KMS-11 (cell line): Measurements from ENCODE around the gene PRDM15.

Source experiments
- H2AFZ ChIP-seq: fragments of 200-600 bp; sonication (generic); 2 replicates; pipeline ENCODE4 v1.6.1; 2016; ENCODE audit warnings: antibody characterized with exemption, mixed run types, low read depth
- H3K27ac ChIP-seq: fragments of 200-600 bp; sonication (generic); 2 replicates; pipeline ENCODE4 v1.6.1; 2016; ENCODE audit warnings: mild to moderate bottlenecking, mixed run types
- H3K27me3 ChIP-seq: fragments of 200-600 bp; sonication (generic); 2 replicates; pipeline ENCODE4 v1.6.1; 2017; ENCODE audit warnings: mild to moderate bottlenecking, low read depth, mixed run types, moderate library complexity; ENCODE audit not compliant: insufficient read depth
- H3K36me3 ChIP-seq: fragments of 200-600 bp; sonication (generic); 2 replicates; pipeline ENCODE4 v1.6.1; 2017; ENCODE audit warnings: mild to moderate bottlenecking, mixed run types; ENCODE audit not compliant: insufficient read depth
- H3K4me1 ChIP-seq: fragments of 200-600 bp; sonication (generic); 2 replicates; pipeline ENCODE4 v1.6.1; 2016; ENCODE audit warnings: mild to moderate bottlenecking, low read depth, mixed run types; ENCODE audit not compliant: poor library complexity, severe bottlenecking
- H3K4me2 ChIP-seq: fragments of 200-600 bp; sonication (generic); 2 replicates; pipeline ENCODE4 v1.7.0; 2016; ENCODE audit warnings: mild to moderate bottlenecking, mixed run types
- H3K4me3 ChIP-seq: fragments of 200-600 bp; sonication (generic); IDR thresholded peaks from 2 replicates; pipeline ENCODE4 v1.6.1; 2017; ENCODE audit warnings: low read depth, low read length, mixed read lengths; ENCODE audit not compliant: insufficient read depth
- H3K79me2 ChIP-seq: fragments of 200-600 bp; sonication (generic); 2 replicates; pipeline ENCODE4 v1.6.1; 2016; ENCODE audit warnings: low read depth, mixed run types; ENCODE audit not compliant: insufficient read depth
- H3K9ac ChIP-seq: fragments of 200-600 bp; sonication (generic); 2 replicates; pipeline ENCODE4 v1.6.1; 2016; ENCODE audit warnings: mild to moderate bottlenecking, mixed run types
- H4K20me1 ChIP-seq: fragments of 200-600 bp; sonication (generic); 2 replicates; pipeline ENCODE4 v1.6.1; 2016; ENCODE audit warnings: mild to moderate bottlenecking, mixed run types; ENCODE audit not compliant: insufficient read depth
- CTCF ChIP-seq: fragments of 200-600 bp; sonication (generic); conservative IDR thresholded peaks from 2 replicates; pipeline ENCODE4 v1.6.1; 2017; ENCODE audit warnings: low read depth, mild to moderate bottlenecking, antibody characterized with exemption, low read length, moderate library complexity, mixed read lengths

PRDM15 gene

DNA sequence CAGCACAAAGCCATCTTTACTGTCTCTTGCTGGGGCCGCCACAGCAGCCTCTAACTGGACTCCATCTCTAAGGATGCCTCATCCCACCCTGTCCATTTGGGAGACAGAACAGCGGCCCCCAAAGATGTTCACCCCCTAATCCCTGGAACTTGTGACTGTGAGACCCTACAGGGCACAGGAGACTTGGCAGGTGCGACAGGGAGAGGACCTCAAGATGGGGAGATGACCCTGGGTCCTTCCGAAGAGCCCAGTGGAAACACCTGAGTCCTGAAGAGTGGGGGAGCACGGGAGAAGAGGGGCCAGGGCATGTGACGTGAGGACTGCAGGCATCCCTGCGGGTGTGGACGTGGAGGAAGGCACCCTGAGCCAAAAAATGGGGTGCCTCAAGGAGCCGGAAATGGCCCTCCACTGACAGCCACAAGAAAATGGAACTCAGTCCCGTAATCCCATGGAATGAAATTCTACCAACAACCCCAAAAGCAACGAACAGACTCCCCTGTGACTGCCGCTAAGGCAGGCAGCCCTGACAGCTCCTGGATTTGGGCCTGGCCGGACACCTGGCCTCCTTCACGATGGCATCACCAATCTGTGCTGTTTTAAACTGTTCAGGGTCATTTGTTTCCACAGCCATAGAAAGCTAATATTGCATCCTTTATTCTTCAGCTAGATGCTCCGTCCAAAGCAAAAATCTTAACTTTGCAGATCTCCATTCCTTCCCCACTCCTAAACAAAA lies 40.7 kb upstream of the PRDM15 start:
- Histone ChIP-seq H3K27ac (no peak overlapping the region), H3K9ac (no peak overlapping the region)

GRCh38 chr21:41918561-41919358 lies 39.6 kb upstream of the PRDM15 start:
- Histone ChIP-seq H3K4me3 (no peak overlapping the region), H3K4me2 (no peak overlapping the region), H2AFZ (no peak overlapping the region), H3K27ac (no peak overlapping the region), H4K20me1 (no peaks in the 10 kb centered on the region), H3K79me2 (no peaks in the 10 kb centered on the region), H3K9ac (no peak overlapping the region), H3K36me3 (no peaks in the 10 kb centered on the region), H3K4me1 (no peaks in the 10 kb centered on the region), H3K27me3 (no peaks in the 10 kb centered on the region)
- no peak for TF ChIP-seq CTCF

More for the DNA sequence above, 40.7 kb upstream of the PRDM15 start:
- H3K4me2 ChIP-seq: no peak overlapping the region
- no peak overlapping the region for H2AFZ ChIP-seq
- no peak overlapping the region for H3K4me3 ChIP-seq
- H3K27me3 ChIP-seq: no peaks in the 10 kb centered on the region
- TF ChIP-seq CTCF: no peak
- H4K20me1 ChIP-seq: no peaks in the 10 kb centered on the region
- H3K36me3 ChIP-seq: no peaks in the 10 kb centered on the region
- no peaks in the 10 kb centered on the region for H3K79me2 ChIP-seq
- H3K4me1 ChIP-seq: no peaks in the 10 kb centered on the region

DNA sequence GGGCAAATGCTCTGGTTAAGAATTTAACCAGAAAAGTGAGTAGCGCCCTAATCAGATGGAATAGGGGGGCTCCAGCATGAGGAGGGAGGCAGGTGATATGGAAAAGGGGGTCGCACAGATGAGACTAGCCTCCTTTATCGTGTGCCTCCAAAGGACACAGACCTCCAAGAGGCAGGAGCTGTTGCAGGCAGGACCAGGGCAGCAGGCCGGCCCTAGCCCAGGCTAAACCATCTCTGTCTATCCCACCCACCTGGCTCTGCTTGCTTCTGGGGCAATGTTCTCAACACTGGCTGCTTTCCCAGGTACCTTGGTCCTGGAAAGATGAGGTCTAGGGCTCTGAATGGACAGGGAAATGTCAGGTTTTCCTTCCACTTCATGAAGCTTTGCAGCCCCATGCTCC lies 38.4 kb upstream of the PRDM15 start:
- Histone ChIP-seq H3K4me2 (no peak overlapping the region), H3K79me2 (no peaks in the 10 kb centered on the region), H3K27ac (no peak overlapping the region), H3K9ac (no peak overlapping the region), H3K27me3 (no peaks in the 10 kb centered on the region), H4K20me1 (no peaks in the 10 kb centered on the region), H2AFZ (no peak overlapping the region), H3K36me3 (no peaks in the 10 kb centered on the region), H3K4me3 (no peak overlapping the region), H3K4me1 (no peaks in the 10 kb centered on the region)
- TF ChIP-seq CTCF: no peak

DNA sequence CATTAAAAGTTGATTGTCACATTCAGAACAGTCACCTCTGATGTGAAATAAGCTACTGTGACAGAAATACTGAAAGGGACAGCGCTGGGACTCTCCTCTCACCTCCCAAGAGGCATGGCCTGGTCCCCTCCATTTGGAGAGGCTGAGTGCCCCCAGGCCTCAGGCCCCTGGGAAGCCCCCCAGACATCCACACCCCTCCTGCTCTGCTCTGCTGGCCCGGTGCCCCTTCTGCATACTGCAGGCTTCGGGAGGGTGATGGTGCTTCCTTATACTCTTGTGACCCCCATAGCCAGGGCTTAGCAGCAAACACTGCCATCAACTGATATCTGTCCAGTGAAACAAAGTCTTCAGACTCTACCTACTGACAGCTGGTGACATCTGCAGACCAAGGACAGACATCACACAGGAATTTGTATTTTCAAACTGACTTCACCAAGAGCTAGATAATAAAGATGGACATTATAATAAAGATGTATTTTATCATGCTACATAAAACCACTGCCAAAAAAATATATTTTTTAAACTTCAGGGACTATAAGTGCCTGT lies 37.8 kb upstream of the PRDM15 start:
- Histone ChIP-seq H3K4me3 (no peak overlapping the region), H3K36me3 (no peaks in the 10 kb centered on the region), H3K9ac (no peak overlapping the region), H4K20me1 (no peaks in the 10 kb centered on the region), H3K79me2 (no peaks in the 10 kb centered on the region), H2AFZ (no peak overlapping the region), H3K4me2 (no peak overlapping the region), H3K27ac (no peak overlapping the region), H3K4me1 (no peaks in the 10 kb centered on the region), H3K27me3 (no peaks in the 10 kb centered on the region)
- TF ChIP-seq CTCF: no peak
